NCI-H2081 treated with DMSO at 0.1 percent for 48 hours (cell line): ENCODE data around the gene LARP6.
A peak's percentile ranks its signal among the peaks of the same experiment; 100 is the strongest.
"Not testable (repeated sequence)": the region's sequence is repeated elsewhere in the genome, so short reads cannot be mapped to it uniquely, and the experiment has no call there.

Experiments used
- DNase-seq: peaks from one replicate; lab custom pipeline; 2025; lab: John Stamatoyannopoulos, UW

The LARP6 gene

DNA sequence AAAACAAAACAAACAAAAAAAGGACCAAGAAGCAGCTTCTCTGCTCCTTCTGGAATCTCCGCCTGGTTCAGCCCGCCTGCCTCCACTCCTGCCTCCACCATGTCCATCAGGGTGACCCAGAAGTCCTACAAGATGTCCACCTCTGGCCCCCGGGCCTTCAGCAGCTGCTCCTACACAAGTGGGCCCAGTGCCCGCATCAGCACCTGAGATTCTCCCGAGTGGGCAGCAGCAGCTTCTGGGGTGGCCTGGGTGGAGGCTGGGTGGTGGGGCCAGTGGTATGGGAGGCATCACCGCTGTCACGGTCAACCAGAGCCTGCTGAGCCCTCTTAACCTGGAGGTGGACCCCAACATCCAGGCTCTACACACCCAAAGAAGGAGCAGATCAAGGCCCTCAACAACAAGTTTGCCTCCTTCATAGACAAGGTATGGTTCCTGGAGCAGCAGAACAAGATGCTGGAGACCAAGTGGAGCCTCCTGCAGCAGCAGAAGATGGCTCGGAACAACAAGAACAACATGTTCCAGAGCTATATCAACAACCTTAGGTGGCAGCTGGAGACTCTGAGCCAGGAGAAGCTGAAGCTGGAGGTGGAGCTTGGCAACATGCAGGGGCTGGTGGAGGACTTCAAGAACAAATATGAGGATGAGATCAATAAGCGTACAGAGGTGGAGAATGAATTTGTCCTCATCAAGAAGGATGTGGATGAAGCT, 4.8 kb upstream of the LARP6 start:
- not testable (repeated sequence) for DNase-seq

DNA sequence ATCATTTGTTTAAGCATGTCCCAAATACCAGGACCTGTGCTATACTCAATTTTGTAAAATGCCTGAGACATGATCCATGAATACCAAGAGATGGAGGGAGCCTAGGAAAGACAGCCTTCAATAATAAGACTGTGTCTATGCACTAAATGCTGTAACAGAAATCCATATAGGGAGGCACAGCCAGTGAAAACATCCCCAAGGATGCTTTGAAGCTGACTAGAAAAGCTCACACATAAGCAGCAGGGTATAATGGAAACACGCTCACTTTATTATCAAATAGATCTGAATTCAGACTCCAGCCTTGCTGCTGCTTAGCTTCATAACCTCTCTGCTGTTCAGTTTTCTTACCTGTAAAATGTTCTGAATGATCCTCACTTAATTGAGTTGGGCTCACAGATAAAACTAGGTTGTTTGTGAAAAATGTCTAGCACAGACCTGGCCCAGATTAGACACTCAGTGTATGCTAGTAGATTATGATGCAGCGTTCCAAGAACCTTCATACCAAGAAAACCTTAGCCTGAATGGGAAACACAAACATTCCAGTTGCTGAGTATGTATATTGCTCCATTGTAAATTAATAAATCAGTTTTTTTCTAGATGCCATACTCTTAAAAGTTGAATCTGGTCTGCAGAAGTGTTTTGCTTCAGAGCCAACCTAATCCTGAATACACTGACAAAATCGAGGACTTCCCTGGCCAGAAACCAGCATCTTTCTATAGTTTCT, 3.8 kb upstream of the LARP6 start:
- no peak for DNase-seq

DNA sequence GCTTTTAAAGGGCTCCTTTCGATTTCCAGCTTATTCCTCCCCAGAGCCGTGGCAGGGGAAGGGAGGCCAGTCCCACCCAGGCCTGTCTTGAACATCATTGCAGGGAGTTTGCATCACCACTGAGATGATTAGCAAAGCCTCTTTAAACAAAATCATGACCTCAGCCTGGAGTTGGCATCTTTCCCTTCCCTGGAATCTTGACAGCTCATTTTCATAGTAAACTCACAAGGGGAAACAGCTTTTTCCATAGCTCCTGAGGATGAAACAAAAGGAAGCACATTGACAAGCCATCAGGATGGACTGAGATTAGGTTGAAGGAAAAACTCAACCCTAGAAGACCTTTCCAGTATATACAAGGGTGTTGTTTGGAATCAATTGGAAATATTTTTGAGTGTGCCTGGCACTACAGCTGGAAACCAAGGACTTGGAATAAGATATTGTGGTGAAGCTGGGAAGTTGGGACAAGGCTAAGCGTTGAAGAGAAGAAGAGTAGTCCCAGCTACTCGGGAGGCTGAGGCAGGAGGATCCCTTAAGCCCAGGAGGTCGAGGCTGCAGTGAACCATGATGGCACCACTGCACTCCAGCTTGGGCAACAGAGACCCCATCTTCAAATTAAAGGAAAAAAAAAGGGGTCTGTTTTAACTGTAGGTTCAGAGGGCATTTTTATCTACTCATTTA, 3.1 kb upstream of the LARP6 start:
- no peak for DNase-seq

DNA sequence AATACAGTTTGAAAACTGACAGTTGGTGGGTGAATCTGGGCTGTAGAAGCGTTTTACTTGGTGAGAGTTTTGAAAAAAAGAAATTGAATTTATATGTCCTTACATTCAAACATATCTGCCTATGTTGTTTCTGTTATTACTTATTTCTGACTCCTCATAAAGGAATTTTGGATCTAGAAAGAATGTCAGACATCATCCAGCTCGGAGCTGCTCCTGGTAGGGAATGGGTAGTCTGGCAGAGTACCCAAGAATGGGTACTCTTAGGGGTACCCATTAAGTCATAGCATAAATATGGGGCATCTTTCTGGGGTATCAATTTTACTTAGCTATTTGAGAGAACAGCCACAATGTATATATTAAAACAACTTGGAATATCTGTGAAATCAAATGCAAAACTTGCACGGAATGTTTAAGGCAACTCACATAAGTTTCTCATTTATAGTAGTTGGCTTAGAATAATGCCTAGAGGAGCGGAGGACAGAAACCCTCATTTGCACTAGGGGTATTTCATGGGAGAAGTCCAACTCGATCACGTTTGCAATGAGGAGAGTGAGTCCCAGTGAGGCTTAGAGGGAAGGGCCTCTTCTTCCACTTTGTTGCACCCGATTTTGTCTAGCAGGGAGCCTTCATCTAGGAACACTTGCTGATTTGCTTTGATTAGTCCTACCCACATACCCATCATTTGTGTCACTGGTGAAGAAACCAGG, 2.4 kb upstream of the LARP6 start:
- DNase-seq = no peak

DNA sequence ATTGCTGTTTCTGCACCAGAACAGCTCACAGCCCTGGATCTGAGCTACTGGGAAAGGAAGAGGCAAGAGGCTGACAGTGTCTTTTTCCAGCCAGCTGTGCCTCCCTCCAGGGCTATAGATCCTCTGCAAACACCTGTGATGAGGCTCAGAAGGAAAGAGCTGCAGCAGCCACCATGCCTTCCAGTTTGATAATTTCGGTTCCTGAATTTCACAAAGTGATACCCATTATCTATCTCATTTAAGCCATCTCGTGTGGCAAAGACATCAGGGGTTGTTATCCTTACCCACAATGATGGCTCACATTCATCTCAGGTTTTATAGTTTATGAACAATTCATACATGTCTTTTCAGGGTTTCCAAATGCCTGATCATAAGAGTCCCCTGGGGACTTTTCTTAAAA, 1.8 kb upstream of the LARP6 start:
- DNase-seq = no peak

DNA sequence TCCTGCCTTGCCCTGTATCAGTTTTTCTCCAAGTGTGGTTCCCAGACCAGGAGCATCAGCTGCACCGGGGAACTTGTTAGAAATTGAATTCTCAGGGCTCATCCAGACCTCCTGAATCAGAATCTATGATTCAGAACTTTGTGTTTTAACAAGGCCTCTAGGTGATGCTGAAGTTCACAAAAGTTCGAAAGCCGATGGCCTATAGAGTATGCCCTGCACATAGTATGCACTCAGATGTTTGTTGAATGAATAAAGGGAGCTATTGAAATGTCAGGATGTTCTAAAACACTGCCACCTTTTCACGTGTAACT, 664 bp upstream of the LARP6 start:
- DNase-seq = no peak

DNA sequence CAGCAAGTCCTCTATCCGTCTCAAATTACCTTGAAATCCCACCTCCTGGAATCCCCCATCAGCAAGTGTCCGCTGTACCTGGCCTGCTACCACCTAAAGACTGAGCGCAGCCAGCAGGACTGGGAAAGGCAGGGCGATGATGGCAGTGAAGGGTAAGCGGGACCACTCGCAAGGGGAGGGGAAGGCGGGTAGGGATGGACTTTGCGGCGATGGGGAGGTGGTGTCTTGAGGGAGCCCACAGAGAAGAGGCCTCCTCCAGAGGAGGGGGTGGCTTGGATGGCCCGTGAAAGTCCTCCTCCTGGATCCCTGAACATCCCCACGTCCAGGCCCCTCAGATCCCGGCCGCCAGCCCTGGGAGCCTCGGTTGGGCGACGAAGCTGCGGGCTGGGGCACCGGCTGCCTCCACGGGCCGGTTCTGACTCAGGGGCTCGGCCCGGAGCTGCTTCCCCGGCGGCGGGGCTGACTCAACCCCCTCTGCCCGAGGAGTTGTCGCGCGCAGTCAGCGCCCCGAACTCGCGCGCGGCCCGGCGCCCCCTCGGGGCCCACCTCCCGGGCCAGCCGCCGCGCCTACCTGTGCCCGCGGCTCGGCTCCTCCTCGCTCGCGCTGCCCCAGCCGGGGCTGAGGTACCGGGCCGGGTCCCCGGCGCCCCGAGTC, 512 bp downstream of the LARP6 start:
- DNase-seq = no peak

DNA sequence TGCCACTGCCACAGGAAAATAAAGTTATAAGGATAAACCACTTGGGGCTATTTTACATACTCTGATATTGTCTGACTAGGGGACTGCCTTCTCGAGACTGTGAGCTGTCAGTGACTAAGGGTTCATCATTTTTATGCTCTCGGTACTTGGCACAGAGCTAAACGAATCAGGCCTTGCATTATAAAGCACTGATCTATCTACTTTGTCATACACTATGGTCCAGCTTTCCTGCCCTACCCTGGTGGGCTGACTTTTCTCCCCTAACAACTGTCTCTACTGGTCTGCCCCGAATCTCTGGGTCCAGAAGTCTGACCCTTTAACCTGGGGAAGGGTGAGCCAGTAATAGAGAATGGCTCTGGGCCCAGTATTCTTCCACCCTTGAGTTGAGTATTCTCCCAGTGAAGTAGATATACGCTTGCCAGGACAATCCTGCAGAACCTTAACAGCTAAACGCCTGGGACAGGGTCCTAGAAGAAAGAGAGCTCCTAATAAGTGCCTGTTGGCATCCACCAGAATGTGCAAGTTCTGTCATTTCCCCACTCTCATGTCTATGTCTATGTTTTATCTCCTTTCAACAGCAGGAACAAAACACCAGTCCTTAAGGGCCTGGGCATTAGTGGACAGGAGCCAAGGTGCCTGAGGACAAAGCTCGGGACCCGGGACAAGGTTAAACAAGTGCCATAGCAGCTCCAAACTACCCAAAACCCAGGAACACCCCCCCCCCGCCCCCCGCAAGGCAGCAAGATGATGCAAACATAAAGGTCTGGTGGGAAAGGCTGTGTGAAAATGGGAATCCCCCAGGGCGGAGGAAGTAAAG, 1.2 kb downstream of the LARP6 start:
- DNase-seq = no peak

DNA sequence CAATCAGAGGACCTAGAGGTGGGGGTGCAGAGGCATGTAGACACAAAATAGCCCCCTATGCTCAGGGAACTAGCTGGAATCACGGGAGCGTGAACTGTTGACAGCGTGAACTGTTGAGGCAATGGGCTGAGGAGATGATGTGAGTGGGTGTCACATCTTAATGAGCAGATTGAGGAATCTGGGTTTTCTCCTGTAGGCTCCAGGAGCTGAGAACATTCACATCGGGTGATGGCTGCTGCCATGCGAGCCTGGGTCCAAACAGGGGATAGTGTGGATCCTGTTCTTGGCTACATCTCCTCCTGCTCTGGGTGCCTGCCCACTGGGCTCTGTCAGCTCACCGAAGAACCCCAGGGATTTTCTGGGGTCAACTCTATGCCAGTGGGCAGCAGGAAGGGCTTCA, 2.1 kb downstream of the LARP6 start:
- DNase-seq = no peak

DNA sequence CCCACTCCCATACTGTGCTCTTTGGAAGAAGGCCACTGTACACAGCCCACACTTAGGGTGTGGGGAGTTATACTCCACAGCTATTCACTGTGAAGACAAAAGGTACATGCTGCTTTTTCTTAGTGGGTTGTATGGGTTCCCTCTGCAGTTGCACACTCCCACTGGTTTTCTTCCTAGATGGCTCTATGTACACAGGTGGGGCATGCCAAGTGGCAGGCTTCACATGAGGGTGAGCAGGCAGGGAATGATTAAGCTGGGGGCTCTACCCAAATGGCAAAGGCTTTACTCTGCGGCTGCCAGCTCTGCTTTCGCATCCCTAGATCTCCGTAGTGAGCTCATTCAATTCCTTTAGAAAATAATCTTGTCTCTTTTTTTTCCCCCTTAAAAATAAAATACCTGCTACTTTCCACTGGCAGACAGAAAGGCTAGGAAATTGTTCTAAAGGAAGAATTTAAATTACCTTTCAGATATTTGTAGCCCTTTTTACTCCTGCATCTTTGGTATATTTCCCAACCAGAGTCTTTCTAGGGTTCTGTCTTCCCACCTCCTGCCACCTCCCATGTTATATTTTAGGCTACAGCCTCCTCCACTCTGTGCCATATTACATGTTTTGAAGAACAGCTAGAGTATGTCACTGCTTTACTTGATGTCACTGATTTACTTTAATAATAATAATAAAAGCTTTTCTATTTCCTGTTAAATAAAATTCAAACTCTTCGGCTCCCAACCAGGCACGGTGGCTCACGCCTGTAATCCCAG, 8.2 kb downstream of the LARP6 start:
- DNase-seq = no peak

DNA sequence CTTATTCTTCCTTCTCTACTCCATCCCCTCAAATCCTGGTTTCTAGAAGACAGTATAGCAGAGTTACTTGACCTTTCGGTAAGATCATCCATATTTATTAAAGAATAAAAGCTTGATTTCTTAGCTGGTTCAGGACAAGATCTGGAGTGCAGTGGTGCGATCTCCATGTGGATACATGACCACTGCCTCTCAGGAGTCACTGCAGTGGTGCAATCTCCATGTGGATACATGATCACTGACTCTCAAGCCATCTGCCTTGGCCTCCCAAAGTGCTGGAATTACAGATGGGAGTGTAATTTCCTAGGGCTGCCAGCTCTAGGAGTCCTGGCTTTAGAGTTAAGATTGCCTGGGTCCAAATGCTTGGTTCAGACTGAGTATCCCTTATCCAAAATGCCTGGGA, 16.5 kb downstream of the LARP6 start:
- DNase-seq = no peak

DNA sequence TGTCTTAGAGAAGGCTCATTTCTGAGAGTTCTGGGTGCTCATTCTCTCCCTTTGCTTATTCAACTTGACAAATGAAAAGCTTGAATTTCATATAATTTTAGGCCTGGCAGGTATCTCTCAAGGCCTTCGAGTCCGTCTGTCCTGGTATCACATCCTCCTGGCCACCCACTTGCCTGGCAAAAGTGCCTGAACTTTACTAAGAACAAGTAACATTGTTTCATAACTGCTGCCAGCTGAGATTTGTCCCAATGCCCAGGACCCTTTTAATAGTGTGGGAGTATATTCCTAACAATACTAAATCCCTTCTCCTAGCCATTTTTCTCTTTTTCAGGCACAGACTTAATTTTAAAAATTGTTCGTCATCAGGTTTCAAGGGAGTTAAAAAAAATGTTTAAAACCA, 18.1 kb downstream of the LARP6 start:
- no peak for DNase-seq

DNA sequence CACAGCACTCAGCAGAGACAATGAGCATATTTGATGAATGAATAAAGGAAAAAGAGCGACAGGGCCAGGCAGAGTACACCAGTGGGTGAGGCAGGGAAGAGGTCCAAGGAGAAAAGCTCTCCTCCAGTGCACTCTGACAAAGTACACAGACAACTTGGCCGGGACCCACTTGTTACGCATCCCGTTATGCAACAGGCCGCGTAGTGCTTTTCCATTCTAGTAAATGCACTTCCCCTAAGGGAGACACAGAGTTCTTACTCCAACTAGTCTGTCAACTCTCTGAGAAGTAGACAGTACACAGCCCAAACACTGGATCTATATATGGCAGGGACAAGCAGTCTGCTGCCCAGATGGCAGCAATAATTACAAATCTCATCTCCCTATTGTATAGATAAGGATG, 18.5 kb downstream of the LARP6 start:
- no peak for DNase-seq

DNA sequence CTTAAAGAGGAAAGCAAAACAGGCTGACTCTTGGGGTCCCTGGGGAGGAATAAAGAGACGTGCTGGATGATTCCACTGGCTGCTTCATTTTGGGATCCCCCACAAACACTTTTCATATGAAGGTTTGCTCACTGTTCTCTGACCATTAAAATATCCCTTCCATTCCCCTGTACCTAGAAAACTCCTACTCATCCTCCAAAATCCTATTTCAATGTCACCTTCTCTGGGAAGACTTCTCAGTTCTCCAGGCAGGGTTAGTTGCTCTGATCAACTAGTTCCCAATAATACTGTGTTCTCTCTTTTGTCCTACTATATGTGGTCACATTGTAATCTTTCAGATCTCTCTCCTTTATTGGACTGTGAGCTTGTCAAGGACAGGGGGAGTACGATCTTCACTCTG, 19.0 kb downstream of the LARP6 start:
- no peak for DNase-seq

DNA sequence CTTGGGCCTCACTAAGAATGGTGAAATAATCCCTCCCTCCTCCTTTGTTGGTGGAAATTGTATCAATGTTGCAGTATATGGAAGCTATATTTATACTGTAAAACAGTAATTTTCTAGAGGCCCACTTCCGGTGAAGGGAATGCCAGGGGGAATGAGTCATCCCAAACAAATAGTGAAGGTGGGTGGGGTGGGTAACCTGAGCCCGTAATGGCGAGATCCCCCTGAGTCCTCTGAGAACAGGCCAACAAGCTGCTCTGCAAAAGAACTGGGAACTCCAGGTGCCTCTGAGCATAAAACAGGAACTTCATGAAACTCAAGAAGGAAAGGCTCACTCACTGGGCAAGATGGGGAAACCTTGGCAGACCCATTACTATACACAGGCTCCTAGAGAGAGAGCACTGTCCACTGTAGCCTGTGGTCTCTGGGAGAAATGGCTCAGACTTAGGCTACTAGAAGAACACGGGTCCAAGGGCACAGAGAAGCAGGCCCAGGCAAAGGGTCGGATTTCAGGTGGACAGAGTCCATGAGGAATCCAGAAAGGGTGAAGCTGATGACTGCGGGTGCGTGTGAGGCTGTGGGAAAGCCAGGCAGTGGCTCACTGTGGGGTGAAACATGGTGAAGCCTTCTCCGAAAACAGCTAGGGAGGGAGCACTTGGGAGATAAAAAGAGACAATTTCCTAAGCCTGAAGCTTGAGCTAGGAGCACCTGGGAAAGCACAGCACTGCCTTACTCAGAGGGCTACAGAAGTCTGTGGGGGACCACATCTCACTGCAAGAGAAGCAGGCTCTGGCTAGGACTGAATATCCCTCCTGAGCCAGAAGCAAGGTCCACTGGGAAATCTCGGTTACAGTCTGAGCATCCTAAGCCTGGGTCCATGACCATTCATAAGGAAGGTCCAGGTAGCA, 19.8 kb downstream of the LARP6 start:
- DNase-seq = peak; percentile 32

DNA sequence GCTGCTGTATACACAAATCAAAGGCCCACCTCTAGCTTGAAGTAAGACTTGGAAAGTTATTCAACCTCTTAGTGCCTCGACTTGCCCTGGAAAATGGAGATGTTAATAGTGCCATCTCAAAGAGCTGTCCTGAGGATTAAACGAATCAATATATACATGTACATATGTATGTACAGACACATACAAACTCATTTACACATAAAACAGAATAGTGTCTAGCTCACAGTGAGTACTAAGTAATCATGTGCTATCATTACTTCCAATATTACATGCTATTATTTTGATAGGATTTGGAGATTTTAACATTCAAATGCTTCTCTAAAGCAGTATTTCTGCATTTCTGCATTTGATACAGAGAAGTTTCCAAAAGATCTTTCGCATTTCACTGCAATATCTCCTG, 20.5 kb downstream of the LARP6 start:
- DNase-seq = no peak

DNA sequence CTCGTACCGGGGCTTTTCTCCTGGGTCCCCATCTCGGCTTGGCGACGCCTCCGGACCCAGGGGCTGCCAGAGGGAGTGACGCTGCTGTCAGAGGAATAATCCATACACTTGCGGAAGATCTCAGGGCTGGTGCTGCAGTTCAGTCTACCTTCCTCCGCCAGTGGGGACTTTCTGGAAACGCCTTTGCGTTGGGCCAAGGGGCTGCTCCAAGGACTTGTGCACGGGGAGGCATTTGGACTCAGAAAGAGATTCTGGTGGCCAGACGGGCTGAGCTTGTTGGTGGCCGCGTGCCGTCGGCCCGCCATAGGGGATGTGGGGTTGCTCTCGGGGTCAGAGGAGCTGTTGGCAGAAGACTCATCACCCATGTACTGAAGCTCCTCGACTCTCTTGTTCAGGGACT, 21.8 kb downstream of the LARP6 start:
- no peak for DNase-seq

DNA sequence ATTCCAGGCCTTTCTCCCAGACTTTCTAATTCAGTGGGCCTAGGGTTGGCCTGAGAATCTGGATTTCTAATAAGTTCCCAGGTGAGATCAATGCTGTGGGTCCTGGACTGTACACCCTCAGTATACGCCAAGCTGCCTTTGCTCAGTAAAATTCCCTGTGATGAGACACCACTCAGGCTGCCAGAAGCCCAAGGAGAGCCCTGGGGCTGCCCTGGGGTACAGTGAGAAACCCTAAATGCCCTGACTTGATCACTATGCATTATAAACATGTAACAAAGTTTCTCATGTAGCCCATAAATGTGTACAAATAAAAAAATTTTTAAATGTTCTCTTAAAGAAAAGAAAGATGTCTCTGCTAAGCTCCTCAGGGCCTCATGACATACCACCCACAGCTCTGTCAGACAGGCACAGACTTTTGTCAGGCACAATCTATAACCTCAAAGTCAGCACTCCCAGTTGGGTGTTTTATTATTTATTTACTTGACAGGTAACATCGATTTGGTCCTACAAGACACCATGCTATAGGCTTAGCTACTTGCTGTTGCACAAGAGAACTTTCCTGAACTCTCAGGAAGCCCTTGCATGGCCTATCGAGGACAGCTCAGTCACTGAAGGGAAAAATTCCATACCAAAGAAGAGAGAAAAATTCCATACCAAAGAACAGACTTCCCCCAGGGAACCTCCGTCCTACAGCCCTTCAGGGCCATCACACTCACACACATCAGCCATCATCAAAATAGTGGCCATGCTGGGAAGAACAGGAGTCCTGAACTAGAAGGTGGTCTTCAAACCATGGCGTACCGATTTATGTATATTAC, 22.7 kb downstream of the LARP6 start:
- DNase-seq = no peak

DNA sequence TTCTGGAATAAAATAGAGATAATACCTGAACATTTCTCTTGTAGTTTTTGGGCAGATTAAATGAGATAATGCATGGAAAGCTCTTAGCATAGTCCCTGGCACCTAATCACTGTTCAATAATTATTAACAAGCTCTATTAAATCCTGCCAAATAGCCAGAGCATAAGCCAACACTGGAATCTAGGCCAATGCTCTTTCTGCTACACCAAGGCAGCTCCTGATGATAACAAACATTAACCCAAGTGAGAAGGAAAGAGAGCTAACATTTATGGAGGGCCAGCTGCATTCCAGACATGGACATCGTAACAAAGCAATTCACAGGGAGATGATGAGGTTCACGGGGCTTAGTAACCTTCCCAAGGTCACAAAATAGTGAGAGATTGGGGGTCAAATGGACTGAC, 23.3 kb downstream of the LARP6 start:
- DNase-seq = no peak
